Stomach (tissue), 9 donors: ENCODE results near the gene PLEKHG4B. TPM values are rescaled to one million over a fixed set of nuclear protein-coding genes. Genes with fewer than 3 reads are reported as not detected.

ENCODE experiments used
- DNase-seq, 2 donors: peaks; one replicate each; pipeline versions ENCODE4 v3.0.0 to v3.0.0-alpha.2; 2013 to 2019
- H3K27ac ChIP-seq, 5 donors: fragments of 200-600 bp in 4 of 5; sonication (generic) in 4 of 5; one replicate each; pipeline ENCODE4 v1.5.1; 2013 to 2019; ENCODE audit warnings: mild to moderate bottlenecking in 1 of 5, moderate library complexity in 1 of 5
- H3K27me3 ChIP-seq, 3 donors: fragments of 200-600 bp; sonication (generic); one replicate each; pipeline ENCODE4 v1.5.1; 2017 to 2019; ENCODE audit warnings: mixed run types in 1 of 3
- H3K36me3 ChIP-seq, 4 donors: fragments of 200-600 bp; sonication (generic); 1 replicate in 3 of 4; 2 replicates in 1 of 4; pipeline ENCODE4 v1.5.1; 2016 to 2019
- H3K4me1 ChIP-seq, 4 donors: fragments of 200-600 bp; sonication (generic); one replicate each; pipeline ENCODE4 v1.5.1; 2016 to 2019
- H3K4me3 ChIP-seq, 4 donors: fragments of 200-600 bp; sonication (generic) in 3 of 4; one replicate each; pipeline ENCODE4 v1.5.1; 2016 to 2019; ENCODE audit warnings: mild to moderate bottlenecking in 1 of 4
- H3K9me3 ChIP-seq, 4 donors: fragments of 200-600 bp; sonication (generic); one replicate each; pipeline ENCODE4 v1.5.1; 2016 to 2019
- EP300 ChIP-seq: sonication (generic); formaldehyde crosslinking; IDR thresholded peaks from one replicate; pipeline ENCODE4 v1.6.1; 2017; ENCODE audit warnings: antibody characterized with exemption
- POLR2A ChIP-seq, 4 donors: fragments of 450-650 bp; IDR thresholded peaks; one replicate each; pipeline ENCODE4 v1.6.1; 2016; ENCODE audit warnings: antibody characterized with exemption in 4 of 4, control low read depth in 2 of 4, mild to moderate bottlenecking in 1 of 4, moderate library complexity in 1 of 4
- POLR2AphosphoS5 ChIP-seq, 3 donors: sonication (generic); formaldehyde crosslinking; IDR thresholded peaks; one replicate each; pipeline ENCODE4 v1.6.1; 2016; ENCODE audit warnings: antibody characterized with exemption in 3 of 3
- WGBS, 5 donors: extraction: QIAGEN DNeasy Blood & Tissue Kit in 3 of 5; methylation state at CpG; one replicate each; pipeline versions ENCODE4 v1.1.5 to v1.1.7; 2013 to 2018; 5-methylcytosine and 5-hydroxymethylcytosine counted together
- intact Hi-C: fragments of 100-400 bp; cut with DNase I; formaldehyde crosslinking; loops from one replicate; pipeline ENCODE4 v1.15.1; 2023; ENCODE audit warnings: low total_unique reads
- polyA plus RNA-seq, 3 donors: library from polyadenylated mRNA; stranded (reverse); fragments of 200-250 nt; gene quantifications; one replicate each; pipeline ENCODE4 v1.2.3, GENCODE V29; 2013
- total RNA-seq, 5 donors: library from RNA; depleted of rRNA; stranded (reverse); fragments of >200 nt; gene quantifications; one replicate each; pipeline versions ENCODE4 v1.1.0 to v1.2.3, GENCODE V29; 2014 to 2016
- TF ChIP-seq, protein P1 (sequence below), 7 experiments: fragments of 450-650 bp in 4 of 7; fragments of 200-600 bp in 3 of 7; sonication (generic) in 3 of 7; IDR thresholded peaks; one replicate each; pipeline ENCODE4 v1.5.1; 2016 to 2019; ENCODE audit warnings: antibody characterized with exemption in 7 of 7, control low read depth in 2 of 7, mild to moderate bottlenecking in 1 of 7
- donor health status: healthy with polysubstance abuse.
- donor health status: Bipolar disorder and iron deficiency.
- donor health status: healthy.

The PLEKHG4B gene
- total and polyA plus RNA-seq, 8 donors = 0.15 to 4.3 (median 1.8) TPM; not detected in 1

- no peak for DNase-seq
- Histone ChIP-seq H3K9me3 (peaks cover 5 to 27% (median 13%) of the 10 kb centered on the region in 4 donors), H3K36me3 (no peaks in the 10 kb centered on the region), H3K4me3 (no peak overlapping the region), H3K4me1 (no peaks in the 10 kb centered on the region), H3K27me3 (peaks cover 0 to 4% (median 0%) of the 10 kb centered on the region in 3 donors), H3K27ac (no peak overlapping the region)
- TF ChIP-seq POLR2AphosphoS5 (IDR thresholded peaks at IDR 0.05) (no peak), EP300 (no peak), POLR2A (IDR thresholded peaks at IDR 0.05) (no peak)
- TF ChIP-seq, protein P1, sequence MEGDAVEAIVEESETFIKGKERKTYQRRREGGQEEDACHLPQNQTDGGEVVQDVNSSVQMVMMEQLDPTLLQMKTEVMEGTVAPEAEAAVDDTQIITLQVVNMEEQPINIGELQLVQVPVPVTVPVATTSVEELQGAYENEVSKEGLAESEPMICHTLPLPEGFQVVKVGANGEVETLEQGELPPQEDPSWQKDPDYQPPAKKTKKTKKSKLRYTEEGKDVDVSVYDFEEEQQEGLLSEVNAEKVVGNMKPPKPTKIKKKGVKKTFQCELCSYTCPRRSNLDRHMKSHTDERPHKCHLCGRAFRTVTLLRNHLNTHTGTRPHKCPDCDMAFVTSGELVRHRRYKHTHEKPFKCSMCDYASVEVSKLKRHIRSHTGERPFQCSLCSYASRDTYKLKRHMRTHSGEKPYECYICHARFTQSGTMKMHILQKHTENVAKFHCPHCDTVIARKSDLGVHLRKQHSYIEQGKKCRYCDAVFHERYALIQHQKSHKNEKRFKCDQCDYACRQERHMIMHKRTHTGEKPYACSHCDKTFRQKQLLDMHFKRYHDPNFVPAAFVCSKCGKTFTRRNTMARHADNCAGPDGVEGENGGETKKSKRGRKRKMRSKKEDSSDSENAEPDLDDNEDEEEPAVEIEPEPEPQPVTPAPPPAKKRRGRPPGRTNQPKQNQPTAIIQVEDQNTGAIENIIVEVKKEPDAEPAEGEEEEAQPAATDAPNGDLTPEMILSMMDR (IDR thresholded peaks at IDR 0.05) = no peak
- 91 to 97% (median 92%) methylated on average over 4 of the region's 4 CpGs for WGBS, 5 donors
- intact Hi-C loops = no loop called here
Observed at GRCh38 chr5:121432-121831, 29.5 kb downstream of the PLEKHG4B start.

DNA sequence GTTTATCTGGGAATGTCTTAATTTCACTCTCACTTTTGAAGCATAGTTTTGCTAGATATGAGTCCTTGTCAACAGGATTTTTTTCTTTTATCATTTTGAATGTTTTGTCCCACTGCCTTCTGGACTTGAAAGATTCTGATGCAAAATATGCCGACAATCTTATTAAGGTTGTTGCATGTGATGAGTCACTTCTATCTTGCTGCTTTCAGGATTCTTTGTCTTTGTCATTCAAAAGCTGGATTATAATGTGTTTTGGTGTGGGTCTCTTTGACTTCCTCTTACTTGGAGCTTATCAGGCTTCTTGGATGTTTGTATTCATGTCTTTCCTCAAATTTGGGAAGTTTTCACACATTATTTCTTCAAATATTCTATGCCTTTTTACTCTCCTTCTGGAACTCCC, 33.8 kb downstream of the PLEKHG4B start:
- intact Hi-C loops = no loop called here
- Histone ChIP-seq H3K27me3 (peaks cover 0 to 4% (median 0%) of the 10 kb centered on the region in 3 donors), H3K27ac (no peak overlapping the region), H3K36me3 (no peaks in the 10 kb centered on the region), H3K4me1 (no peaks in the 10 kb centered on the region), H3K4me3 (no peak overlapping the region), H3K9me3 (peaks cover 5 to 30% (median 14%) of the 10 kb centered on the region in 4 donors)
- 92 to 100% (median 97%) methylated on average over 1 of the region's 1 CpG for WGBS, 5 donors
- DNase-seq = no peak
- TF ChIP-seq POLR2A (IDR thresholded peaks at IDR 0.05) (no peak), POLR2AphosphoS5 (IDR thresholded peaks at IDR 0.05) (no peak)
- TF ChIP-seq, protein P1 (IDR thresholded peaks at IDR 0.05) = no peak

DNA sequence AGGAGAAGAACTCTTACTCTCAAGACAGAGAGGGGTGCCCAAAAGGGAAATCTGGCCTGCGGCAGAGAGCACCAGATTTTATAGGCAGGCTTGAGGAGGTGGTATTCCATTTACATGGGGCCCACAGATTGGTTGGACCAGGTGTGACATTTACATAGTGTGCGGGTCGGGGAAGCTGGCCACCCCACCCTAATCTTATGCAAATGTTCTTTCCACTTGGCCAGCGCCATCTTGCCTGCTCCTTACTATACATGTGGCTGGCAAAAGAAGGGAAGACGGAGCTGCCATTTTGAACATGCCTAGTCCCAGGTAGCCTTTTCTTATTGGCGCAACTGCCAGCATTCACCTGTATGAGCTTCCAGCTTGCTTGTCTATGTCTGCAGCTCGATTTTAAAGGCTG, 34.8 kb downstream of the PLEKHG4B start:
- peaks cover 0 to 20% (median 11%) of the 10 kb centered on the region in 4 donors for H3K9me3 ChIP-seq
- WGBS, 5 donors = 87 to 96% (median 93%) methylated on average over 7 of the region's 7 CpGs

GRCh38 chr5:127886-128285, 35.9 kb downstream of the PLEKHG4B start:
- H3K4me1 ChIP-seq = no peaks in the 10 kb centered on the region
- H3K36me3 ChIP-seq = no peaks in the 10 kb centered on the region
- WGBS, 5 donors = 82 to 89% (median 86%) methylated on average over 2 of the region's 2 CpGs
- H3K4me3 ChIP-seq = no peak overlapping the region
- TF ChIP-seq EP300 (no peak), POLR2AphosphoS5 (IDR thresholded peaks at IDR 0.05) (no peak), POLR2A (IDR thresholded peaks at IDR 0.05) (no peak)
- TF ChIP-seq, protein P1 (IDR thresholded peaks at IDR 0.05) = no peak
- H3K27ac ChIP-seq = no peak overlapping the region
- DNase-seq = no peak
- H3K9me3 ChIP-seq = peaks cover 0 to 20% (median 11%) of the 10 kb centered on the region in 4 donors
- intact Hi-C loops = no loop called here
- peaks cover 0 to 4% (median 0%) of the 10 kb centered on the region in 3 donors for H3K27me3 ChIP-seq

More for the DNA sequence above, 34.8 kb downstream of the PLEKHG4B start:
- Histone ChIP-seq H3K4me3 (no peak overlapping the region), H3K4me1 (no peaks in the 10 kb centered on the region), H3K36me3 (no peaks in the 10 kb centered on the region), H3K27me3 (peaks cover 0 to 4% (median 0%) of the 10 kb centered on the region in 3 donors), H3K27ac (no peak overlapping the region)
- DNase-seq = no peak
- intact Hi-C loops = no loop called here
- no peak for TF ChIP-seq POLR2AphosphoS5 (IDR thresholded peaks at IDR 0.05)
- TF ChIP-seq, protein P1 (IDR thresholded peaks at IDR 0.05) = no peak
